GM12872 (cell line): ENCODE results near the gene TTPAL.

Source experiments
- TF ChIP-seq, protein P1 (sequence below): IDR thresholded peaks from 3 replicates; pipeline ENCODE4 v1.5.1; 2011; ENCODE audit warnings: low read depth, mild to moderate bottlenecking, low read length, moderate library complexity; ENCODE audit not compliant: insufficient read depth

Gene TTPAL

DNA sequence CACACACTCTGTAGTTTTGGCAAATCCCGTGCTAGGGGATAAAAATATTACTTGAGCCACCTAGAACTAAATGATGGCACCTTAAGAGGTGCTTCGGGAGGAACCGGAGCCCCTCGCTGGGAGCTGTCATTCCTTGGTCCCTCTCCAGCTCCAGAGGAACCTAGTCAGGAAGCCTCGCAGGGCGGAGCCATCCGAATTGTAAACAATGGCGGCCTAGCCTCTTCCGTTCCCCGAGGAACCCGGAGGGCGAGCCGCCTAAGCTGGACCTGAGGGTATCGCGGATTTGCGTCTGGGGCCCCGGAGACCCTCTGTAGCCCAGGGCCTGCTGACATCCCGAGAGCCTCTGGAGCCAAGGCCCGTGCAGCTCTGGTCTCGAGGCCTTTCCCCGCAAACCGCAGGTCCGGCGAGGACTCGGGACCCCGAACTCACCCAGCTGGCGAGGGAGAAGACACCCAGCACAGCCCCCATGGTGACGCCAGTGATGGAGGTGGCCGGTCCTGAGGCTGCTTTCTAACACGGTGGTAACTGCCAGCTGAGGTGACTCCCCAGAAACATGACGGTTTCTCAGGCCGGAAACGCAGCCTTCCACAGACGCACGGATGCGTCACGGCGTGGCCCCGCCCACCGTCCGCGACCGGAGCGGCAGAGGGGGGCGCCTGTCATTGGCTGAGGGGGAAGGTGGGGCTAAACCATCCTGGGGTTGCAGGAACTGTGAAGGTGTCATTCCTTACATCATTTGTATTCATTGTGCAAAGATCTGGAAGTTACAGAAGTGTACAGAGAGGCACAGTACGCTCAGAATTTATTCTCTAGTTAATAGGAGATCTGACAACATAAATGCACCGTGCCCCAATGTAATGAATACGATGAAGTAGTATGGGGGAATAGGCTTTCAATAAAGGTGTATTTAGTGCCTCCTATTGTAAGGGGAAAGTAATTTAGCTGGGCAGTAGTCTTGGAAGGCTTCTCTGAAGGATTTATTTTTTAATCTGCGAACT, 46.1 kb downstream of the TTPAL start, which contains the start of gene SERINC3:
TSS of gene SERINC3 (minus strand) at position 587 of the 998 bp plus-strand sequence. CDS start at position 468, 119 bp downstream.
- TF ChIP-seq, protein P1, sequence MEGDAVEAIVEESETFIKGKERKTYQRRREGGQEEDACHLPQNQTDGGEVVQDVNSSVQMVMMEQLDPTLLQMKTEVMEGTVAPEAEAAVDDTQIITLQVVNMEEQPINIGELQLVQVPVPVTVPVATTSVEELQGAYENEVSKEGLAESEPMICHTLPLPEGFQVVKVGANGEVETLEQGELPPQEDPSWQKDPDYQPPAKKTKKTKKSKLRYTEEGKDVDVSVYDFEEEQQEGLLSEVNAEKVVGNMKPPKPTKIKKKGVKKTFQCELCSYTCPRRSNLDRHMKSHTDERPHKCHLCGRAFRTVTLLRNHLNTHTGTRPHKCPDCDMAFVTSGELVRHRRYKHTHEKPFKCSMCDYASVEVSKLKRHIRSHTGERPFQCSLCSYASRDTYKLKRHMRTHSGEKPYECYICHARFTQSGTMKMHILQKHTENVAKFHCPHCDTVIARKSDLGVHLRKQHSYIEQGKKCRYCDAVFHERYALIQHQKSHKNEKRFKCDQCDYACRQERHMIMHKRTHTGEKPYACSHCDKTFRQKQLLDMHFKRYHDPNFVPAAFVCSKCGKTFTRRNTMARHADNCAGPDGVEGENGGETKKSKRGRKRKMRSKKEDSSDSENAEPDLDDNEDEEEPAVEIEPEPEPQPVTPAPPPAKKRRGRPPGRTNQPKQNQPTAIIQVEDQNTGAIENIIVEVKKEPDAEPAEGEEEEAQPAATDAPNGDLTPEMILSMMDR: no peak

DNA sequence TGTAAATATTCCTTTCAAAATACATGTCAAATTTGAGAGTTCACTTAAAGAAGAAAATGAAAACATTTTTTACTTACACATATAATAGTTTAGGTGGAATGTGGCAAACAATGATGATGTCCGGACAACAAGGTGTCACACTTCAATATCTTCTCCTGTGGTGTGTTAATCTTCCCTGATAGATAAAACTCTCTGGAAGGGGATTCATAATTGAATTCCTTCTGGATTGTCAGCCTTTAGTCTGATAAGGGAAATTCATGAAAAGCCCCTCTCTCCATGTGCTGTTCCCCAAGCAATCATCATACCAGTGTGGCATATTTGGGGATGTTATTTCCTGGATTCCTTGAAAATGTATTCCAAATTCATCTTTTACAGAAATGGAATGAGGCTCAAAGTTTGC, 47.2 kb downstream of the TTPAL start:
- TF ChIP-seq, protein P1: no peak

DNA sequence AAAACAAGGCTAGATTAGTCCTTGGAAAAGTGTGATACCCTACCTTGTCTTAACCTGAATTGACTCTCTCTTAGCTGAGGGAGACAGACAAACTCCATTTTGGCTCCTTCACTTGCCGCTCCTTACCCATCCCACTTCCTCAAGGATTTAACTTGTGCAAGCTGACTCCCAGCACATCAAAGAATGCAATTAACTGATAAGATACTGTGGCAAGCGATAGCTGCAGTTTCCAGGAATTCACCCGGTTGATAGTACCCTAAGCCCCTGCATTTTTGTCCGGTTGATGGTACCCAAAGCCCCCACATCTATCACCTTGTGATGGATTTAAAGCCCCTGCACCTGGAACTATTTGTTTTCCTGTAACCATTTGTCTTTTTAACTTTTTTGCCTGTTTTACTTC, 48.1 kb downstream of the TTPAL start:
- TF ChIP-seq, protein P1: no peak

DNA sequence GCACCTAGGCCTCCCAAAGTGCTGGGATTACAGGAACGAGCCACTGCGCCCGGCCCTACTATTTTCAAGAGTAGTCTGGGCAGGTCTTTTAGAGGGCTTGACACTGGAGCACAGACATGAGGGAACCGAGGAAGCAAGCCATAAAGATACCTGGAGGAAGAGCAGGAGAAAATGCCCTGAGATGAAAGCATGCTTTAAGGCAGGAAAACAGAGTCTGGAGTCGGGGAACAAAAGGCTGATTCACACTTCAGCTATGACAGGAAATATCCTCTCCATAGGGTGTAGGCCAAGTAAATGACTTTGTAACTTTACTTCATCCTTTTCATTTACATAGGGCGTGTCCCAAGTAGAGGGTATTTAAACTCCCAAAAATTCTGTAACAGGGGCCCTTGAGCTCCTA, 50.5 kb downstream of the TTPAL start:
- TF ChIP-seq, protein P1: no peak

DNA sequence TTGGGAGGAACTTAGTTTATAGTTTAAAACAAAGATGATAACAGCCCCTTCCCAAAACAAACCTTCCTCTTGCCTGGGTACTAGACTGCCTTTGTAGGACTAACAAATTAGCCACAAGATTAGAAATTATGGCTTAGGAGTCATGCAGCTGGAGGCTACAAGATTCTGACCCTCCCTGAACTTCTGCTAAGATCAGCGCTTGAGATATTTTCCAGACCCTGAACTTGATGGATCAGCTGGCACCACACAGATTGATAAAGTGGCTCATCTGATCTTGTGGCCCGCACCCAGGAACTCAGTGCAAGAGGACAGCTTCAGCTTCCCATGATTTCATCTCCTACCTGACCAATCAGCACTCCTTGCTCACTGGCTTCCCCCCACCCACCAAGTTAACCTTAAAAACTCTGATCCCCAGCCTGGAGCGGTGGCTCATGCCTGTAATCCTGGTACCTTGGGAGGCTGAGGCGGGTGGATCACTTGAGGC, 52.1 kb downstream of the TTPAL start:
- TF ChIP-seq, protein P1: no peak

DNA sequence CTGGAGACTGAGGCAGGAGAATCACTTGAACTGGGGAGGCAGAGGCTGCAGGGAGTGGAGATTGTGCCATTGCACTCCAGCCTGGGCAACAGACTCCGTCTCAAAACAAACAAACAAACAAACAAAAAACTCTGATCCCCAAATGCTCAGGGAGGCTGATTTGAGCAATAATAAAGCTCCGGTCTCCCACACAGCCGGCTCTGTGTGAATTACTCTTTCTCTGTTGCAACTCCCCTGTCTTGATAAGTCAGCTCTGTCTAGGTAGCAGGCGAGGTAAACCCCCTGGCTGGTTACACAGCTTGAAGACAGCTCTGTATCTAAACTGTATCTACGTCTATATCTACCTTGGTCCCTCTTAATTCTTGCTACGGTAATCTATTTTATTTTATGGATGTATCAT, 52.6 kb downstream of the TTPAL start:
- TF ChIP-seq, protein P1: no peak

DNA sequence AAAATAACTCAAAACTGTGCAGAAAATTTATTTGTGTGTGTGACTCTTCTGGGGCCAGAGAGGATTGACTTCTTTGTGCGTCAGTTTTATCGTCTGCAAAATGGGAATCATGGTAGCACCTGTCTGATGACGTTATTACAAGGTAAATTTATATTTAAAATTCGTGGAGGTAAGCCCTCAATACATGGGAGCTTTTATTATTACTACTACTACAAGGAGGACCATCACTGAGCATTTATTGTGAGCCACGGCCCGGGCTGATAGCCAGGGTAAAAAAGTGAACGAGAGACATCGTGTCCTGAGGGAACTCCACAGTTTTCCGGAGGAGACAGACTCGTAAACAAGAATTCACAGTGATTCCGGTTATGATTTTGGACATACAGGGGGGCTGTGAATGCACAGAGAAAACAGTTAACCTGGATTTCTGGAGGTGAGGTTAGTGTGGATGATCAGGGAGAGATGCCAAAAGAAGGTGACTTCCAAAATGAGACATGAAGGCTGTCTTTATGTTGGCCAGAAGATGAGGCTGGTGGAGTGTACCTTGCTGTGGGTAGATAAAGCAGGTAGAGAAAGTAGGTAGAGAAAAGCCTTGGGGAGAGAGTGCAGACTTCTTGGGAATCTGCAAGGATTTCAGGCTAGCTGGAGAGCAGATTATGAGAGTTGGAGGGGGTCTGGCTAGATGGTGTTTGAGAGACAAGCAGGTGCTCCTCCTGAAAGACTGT, 56.7 kb downstream of the TTPAL start:
- TF ChIP-seq, protein P1: no peak
